Spinal cord (tissue), 10 donors: ENCODE data around the gene ZXDC. TPM values are rescaled to one million over a fixed set of nuclear protein-coding genes. Genes with fewer than 3 reads are reported as not detected.

Experiments used
- DNase-seq, 6 donors: peaks; one replicate each; pipeline versions ENCODE4 v3.0.0 to v3.0.0-alpha.2; 2013 to 2015; ENCODE audit warnings: low spot score in 6 of 6, low read depth in 4 of 6
- H3K27ac ChIP-seq: one replicate; pipeline ENCODE4 v1.5.1; 2013; ENCODE audit warnings: low read depth, low read length, control low read depth
- H3K27me3 ChIP-seq: one replicate; pipeline ENCODE4 v1.6.1; 2013; ENCODE audit warnings: low read length; ENCODE audit not compliant: control insufficient read depth, insufficient read depth
- H3K36me3 ChIP-seq: one replicate; pipeline ENCODE4 v1.6.1; 2013; ENCODE audit warnings: low read length; ENCODE audit not compliant: control insufficient read depth, insufficient read depth
- H3K4me1 ChIP-seq: one replicate; pipeline ENCODE4 v1.6.1; 2013; ENCODE audit warnings: low read length; ENCODE audit not compliant: control insufficient read depth, insufficient read depth
- H3K4me3 ChIP-seq: one replicate; pipeline ENCODE4 v1.5.1; 2013; ENCODE audit warnings: low read depth, low read length, control low read depth
- H3K9me3 ChIP-seq: one replicate; pipeline ENCODE4 v1.6.1; 2013; ENCODE audit warnings: low read length; ENCODE audit not compliant: control insufficient read depth, insufficient read depth
- WGBS: methylation state at CpG from one replicate; pipeline ENCODE4 v1.1.5; 2013; ENCODE audit warnings: missing lambda C conversion rate; ENCODE audit not compliant: insufficient coverage; 5-methylcytosine and 5-hydroxymethylcytosine counted together
- polyA plus RNA-seq, 2 donors: library from polyadenylated mRNA; unstranded; fragments of 120-200 nt; gene quantifications; one replicate each; pipeline ENCODE4 v1.2.1, GENCODE V29; 2013; ENCODE audit not compliant: insufficient read length in 2 of 2
- total RNA-seq, 2 donors: library from RNA; depleted of rRNA in 1 of 2; stranded (reverse); fragments of 120-200 nt in 1 of 2; fragments of >200 nt in 1 of 2; gene quantifications; one replicate each; pipeline versions ENCODE4 v1.2.3 to v1.2.4, GENCODE V29; 2013 to 2014
- donor health status: healthy.

The ZXDC gene
- total and polyA plus RNA-seq, 4 donors = 22.9 to 29.4 (median 27.3) TPM

DNA sequence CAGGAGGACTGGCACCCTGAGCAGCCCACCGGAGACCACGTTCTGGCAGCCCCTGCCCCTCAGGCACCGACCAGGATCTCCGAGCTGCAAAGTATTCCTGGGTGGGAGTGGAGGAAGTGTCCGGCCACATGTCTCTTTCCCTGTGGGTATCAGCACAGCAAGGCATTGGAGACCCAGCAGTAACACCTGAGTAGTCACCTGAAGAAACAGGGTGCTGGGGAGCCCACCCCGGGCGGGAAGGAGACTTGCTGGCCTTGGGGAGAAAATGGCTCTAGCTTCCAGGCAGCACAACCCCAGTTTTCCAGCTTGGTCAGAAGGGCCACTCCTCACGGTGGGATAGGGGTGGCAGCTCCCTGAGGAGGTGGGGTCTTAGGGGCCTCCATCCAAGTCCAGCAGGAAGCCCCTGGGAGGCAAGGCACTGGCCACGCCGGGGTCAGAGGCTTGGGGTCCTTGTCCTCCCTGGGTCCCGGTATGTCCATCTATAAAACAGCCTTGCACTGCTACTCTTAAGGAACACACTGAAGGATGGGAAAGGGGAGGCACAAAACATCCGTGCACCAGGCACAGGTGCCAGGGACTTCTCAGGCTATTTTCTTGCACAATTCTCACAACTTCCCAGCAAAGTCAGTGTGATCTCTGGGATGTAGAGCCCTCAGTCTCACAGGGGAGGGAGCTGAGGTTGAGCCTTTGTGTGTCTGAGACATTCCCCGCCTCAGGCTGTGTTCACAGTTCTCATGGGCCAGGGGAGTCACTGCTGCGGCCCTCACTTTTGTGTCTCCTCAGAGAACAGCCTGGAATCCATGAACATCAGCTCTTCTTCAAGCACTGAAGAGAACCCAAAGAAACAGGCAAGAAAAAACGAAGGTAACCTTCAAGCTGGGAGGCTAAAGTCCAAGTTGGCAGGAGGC is 69.0 kb downstream of the ZXDC start:
- Histone ChIP-seq H3K9me3 (peaks cover 2% of the 10 kb centered on the region), H3K36me3 (peaks cover 17% of the 10 kb centered on the region), H3K27me3 (no peaks in the 10 kb centered on the region), H3K4me3 (no peak overlapping the region), H3K27ac (no peak overlapping the region), H3K4me1 (no peaks in the 10 kb centered on the region)
- DNase-seq = no peak
- WGBS = 91% methylated on average over 13 of the region's 15 CpGs

DNA sequence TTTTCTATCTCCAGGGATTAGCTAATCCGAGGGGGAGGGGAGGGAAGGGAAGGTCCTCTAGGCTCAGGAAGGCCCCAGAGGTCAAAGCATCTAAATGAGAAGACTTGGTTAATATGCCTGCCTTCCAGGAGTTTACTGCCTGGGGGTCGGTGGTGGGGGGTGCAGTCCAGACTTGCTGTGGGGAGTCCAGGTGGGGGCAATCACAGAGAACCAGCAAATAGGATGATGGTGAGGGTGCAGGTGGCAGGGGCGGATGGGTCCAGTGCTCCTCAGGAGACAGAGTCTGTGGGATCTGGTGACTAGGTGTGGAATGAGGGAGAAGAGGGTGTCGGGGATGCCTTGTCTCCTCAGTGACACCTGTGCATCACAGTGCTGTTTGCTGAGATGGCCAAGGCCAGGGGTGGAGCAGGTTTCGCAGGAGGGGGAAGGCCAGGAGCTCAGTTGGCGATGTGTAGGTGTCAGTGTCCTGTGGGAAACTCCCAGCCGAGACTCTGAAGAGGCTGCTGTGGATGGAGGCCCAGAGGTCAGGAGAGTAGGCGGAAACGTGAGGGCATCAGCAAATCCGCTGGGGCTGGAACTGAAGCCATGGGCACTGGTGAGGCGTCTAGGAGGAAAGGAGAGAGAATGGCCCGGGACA is 72.9 kb downstream of the ZXDC start:
- WGBS = 87% methylated on average over 12 of the region's 12 CpGs
- Histone ChIP-seq H3K9me3 (peaks cover 2% of the 10 kb centered on the region), H3K27ac (no peak overlapping the region), H3K4me3 (no peak overlapping the region), H3K36me3 (peaks cover 27% of the 10 kb centered on the region), H3K4me1 (peaks cover 7% of the 10 kb centered on the region), H3K27me3 (no peaks in the 10 kb centered on the region)
- DNase-seq = no peak

DNA sequence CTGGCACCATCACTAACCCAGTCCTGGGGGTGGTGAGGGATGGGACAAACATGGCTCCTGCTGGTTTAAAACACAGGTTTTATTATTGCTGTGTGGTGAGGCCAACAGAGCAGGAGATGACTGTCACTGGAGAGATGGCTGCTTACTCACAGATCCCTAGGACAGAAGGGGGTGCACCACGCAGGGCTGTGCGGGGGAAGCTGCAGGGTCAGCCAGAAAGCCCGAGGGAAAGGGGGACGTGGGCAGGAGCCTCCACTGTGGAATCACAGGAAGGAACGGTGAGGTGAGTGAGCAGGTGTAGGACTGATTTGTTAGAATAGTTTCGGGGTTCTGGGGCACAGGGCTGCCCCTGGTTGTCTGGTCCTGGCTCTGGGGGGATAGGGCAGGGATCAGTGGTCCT is 73.5 kb downstream of the ZXDC start:
- no peak overlapping the region for H3K4me3 ChIP-seq
- H3K9me3 ChIP-seq = no peaks in the 10 kb centered on the region
- WGBS = 82% methylated on average over 6 of the region's 6 CpGs
- peaks cover 10% of the 10 kb centered on the region for H3K4me1 ChIP-seq
- no peak overlapping the region for H3K27ac ChIP-seq
- H3K27me3 ChIP-seq = no peaks in the 10 kb centered on the region
- H3K36me3 ChIP-seq = peaks cover 29% of the 10 kb centered on the region
- DNase-seq = no peak

DNA sequence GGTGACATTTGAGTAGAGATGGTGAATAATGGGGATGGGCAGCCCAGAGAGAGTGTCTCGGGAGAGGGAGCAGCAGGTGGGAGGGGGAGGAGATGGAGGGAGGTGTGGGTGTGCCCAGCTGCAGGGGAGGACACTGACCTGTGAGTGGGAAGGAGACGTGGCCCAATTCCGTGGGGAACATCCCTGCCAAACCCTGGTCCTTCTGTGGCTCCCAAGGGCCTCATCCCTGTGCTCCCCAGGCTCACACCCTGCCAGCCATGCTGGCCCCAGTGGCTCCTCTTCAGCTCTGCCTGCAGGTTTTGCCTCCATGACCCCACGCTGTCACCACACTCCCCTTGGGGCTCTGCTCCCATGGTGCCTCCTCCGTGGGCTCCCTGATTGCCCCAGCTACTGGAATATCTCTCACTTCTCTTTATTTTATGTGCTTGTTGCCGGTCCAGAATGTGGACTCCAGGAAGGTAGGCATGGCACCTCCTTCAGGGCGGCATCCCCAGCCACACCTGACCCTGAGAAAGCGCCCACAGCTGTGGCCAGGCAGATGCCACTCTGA is 74.0 kb downstream of the ZXDC start:
- WGBS = 80% methylated on average over 8 of the region's 8 CpGs

DNA sequence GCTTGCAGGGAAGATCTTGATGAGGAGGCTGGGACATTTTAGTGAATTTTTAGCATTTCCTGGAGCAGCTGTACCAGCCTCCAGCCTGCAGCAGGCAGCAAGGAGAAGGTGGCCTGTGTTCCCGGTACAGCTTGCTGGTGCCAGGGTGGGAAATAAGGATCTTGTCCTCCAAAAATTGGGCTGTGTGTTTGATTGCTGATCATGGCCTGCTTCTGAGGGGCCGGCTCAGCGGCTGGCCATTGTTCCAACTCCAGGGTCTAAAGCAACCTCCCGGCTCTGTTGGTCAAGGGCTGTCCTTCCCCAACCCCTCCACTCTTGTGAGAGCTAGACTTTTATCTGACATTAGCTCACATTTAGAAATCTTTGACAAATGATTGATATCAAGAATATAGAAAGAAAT is 75.9 kb downstream of the ZXDC start:
- peaks cover 24% of the 10 kb centered on the region for H3K4me1 ChIP-seq
- WGBS = 92% methylated on average over 3 of the region's 4 CpGs
- H3K9me3 ChIP-seq = no peaks in the 10 kb centered on the region
- H3K27ac ChIP-seq = no peak overlapping the region
- peaks cover 21% of the 10 kb centered on the region for H3K36me3 ChIP-seq
- no peak for DNase-seq
- no peaks in the 10 kb centered on the region for H3K27me3 ChIP-seq
- no peak overlapping the region for H3K4me3 ChIP-seq

More for the DNA sequence above, 74.0 kb downstream of the ZXDC start:
- Histone ChIP-seq H3K4me1 (peaks cover 10% of the 10 kb centered on the region), H3K9me3 (no peaks in the 10 kb centered on the region), H3K4me3 (no peak overlapping the region), H3K27ac (no peak overlapping the region), H3K36me3 (peaks cover 29% of the 10 kb centered on the region), H3K27me3 (no peaks in the 10 kb centered on the region)
- DNase-seq = no peak

DNA sequence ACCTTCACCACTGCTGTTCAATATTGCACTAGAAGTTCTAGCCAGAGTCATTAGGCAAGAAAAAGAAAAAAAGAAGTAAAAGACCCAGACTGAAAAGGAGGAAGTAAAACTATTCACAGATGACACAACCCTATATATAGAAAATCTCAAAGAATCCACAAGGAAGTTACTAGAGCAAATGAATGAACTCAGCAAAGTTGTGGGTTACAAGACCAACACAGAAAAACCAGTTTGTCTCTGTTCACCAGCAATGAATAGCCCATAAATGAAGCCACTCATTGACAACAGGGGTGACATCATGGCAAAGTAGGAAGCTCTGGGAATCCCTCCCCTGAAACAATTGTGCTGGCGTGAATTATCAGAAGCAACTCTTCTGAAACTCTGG is 76.3 kb downstream of the ZXDC start:
- no peak overlapping the region for H3K4me3 ChIP-seq
- H3K27me3 ChIP-seq = no peaks in the 10 kb centered on the region
- H3K36me3 ChIP-seq = peaks cover 21% of the 10 kb centered on the region
- H3K4me1 ChIP-seq = peaks cover 28% of the 10 kb centered on the region
- 50% methylated on average over 1 of the region's 1 CpG for WGBS
- no peak for DNase-seq
- no peaks in the 10 kb centered on the region for H3K9me3 ChIP-seq
- no peak overlapping the region for H3K27ac ChIP-seq

DNA sequence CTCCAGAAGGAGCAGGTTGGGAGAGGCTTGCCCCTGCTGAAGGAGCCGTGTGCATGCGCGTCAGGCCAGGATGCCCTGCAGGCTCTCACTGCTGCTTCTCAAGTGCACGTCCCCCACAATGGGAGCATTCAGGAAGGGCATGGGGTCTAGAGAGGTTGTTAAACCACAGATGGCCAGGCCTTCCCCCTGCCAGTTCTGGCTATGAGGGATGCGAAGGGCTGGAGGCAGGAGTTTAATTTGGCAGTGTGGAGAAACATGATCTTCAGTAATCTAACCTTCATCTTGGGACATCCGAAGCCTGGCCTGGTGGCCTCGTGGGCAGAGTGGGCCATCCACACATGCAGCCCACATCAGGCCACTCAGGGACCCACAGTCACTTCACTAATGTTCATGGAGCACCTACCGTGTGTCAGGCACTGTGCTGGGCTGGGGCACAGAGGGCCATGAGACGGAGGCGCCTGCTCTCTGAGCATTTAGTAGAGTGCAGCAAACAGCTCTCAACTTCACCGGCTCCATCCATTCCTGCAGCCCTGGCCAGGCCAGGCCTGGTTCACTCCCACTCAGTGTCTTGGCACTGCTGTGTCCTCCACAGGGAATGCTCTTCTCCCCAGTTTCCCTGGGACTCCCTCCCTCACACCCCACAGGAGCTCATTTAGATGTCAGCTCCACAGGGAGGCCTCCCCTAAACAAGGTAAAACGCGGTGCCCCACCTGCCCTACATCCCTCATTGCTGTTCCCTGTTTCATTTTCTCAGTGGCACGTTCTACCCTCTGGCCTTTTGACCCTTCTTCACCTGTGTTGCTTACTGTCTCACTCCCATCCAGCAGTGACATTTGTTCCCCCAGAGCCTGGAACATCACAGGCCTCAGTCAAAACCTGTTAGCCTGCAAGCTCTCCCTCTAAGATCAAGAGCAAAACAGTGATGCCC is 77.0 kb downstream of the ZXDC start:
- Histone ChIP-seq H3K4me1 (peaks cover 33% of the 10 kb centered on the region), H3K36me3 (peaks cover 21% of the 10 kb centered on the region), H3K27me3 (no peaks in the 10 kb centered on the region), H3K4me3 (no peak overlapping the region), H3K27ac (no peak overlapping the region), H3K9me3 (no peaks in the 10 kb centered on the region)
- 85% methylated on average over 14 of the region's 14 CpGs for WGBS
- DNase-seq = no peak

DNA sequence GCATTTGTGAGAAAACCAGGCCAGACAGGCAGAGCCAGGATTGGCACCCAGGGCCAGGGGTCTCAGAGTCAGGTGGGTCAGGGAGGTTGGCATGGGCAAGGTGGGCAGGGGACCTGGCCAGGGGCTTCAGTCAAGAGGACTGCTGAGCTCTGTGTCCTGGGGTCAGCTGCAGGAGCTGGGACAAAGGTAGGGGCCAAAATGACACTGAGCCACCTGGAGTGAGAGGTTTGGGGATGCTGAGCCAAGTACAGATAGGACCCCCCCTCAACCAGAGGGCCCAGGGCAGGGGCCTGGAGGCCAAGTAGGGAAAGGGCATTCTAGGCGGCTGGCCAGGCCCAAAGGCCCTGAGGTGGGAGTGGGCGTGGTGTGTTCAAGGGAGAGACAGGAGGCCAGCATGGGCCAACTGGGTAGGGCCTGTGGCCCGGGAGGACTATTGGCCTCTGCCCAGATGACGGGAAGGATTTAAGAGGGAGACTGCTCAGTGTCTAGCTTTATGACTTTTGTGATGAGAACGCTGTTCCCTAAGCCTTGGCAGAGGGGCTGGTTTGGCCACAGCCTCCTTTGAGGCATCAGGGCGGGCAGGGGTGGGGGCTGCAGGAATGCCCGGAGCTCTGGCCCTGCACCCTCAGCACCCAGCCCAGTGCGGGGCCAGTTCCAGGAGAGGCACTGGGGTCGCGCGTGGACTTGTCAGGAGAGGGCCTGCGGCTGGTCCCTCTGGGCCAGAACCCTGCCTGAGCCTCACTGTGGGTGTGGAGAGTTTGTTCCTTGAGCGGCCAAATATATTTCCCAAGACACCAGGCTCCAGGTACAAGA is 77.9 kb downstream of the ZXDC start:
- no peak overlapping the region for H3K27ac ChIP-seq
- 82% methylated on average over 7 of the region's 13 CpGs for WGBS

More for the DNA sequence above, 77.9 kb downstream of the ZXDC start:
- Histone ChIP-seq H3K4me3 (no peak overlapping the region), H3K9me3 (no peaks in the 10 kb centered on the region), H3K27me3 (no peaks in the 10 kb centered on the region), H3K36me3 (peaks cover 21% of the 10 kb centered on the region), H3K4me1 (peaks cover 33% of the 10 kb centered on the region)
- no peak for DNase-seq
